Fibroblast of villous mesenchyme (primary cell): Measurements from ENCODE around the gene RSF1. TPM values are rescaled to one million over a fixed set of nuclear protein-coding genes. Genes with fewer than 3 reads are reported as not detected.
A peak's percentile ranks its signal among the peaks of the same experiment; 100 is the strongest.

ENCODE experiments used
- DNase-seq: peaks from one replicate; pipeline ENCODE4 v3.0.0-alpha.2; 2010; ENCODE audit warnings: low read depth
- H3K4me3 ChIP-seq: 2 replicates; pipeline ENCODE4 v1.5.1; 2011; ENCODE audit warnings: low read depth, mild to moderate bottlenecking, low read length
- CTCF ChIP-seq: IDR thresholded peaks from 2 replicates; pipeline ENCODE4 v1.5.1; 2012; ENCODE audit warnings: low read depth, mild to moderate bottlenecking, low read length; ENCODE audit not compliant: insufficient read depth
- total RNA-seq: library from RNA; depleted of rRNA; stranded (reverse); fragments of >200 nt; gene quantifications from 2 replicates; pipeline ENCODE4 v1.2.3, GENCODE V29; 2012

RSF1 gene
- total RNA-seq, 1 donor = 46.2 TPM

DNA sequence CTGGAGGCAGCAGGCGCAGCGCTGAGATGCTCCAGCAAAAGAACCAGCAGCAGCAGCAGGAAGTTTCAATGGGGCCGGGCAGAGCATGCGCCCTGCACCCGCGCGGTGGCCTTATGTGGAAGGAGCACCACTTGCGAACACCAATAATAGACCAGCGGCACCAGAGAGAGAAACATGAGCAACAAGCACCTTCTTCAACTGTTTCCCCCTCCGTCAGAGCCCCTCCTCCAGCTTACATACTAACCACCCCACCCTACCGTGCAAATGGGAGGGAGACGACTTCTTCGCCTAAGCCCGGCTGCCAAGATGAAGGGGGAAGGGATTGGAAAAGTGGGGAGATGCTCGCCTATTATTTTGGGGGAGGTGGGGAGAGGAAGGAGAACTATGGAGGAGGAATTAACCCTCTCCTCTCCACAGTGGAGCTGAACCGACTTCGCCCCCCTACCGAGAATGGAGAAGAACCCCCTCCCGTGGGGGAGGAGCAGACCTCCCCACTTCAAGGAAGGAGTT is 1.1 kb downstream of the RSF1 start:
- TF ChIP-seq CTCF = no peak
- DNase-seq = peak; percentile 90

GRCh38 chr11:77815459-77815858 is 5.1 kb downstream of the RSF1 start:
- DNase-seq = no peak
- TF ChIP-seq CTCF = no peak
- no peak overlapping the region for H3K4me3 ChIP-seq

More for the DNA sequence above, 1.1 kb downstream of the RSF1 start:
- H3K4me3 ChIP-seq = peak overlapping the region; percentile 99

DNA sequence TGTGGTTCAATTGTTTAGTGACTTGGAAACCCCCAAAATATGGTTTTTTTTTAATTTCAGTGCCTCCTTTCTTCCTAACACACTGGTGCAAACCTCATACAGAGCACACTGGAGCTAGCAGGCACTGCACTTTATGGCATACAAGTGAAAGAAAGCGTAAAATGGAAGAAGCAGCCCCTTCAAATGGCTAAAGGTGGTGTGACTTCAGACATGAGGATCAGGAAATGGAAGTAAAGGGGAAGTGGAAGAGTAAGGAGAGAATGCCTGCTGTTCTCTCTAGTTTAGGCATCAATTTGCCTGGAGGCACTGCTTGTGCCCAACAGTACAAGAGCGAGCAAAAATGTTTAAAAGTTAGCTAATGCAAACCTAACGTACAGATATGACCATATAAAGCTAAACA is 5.7 kb downstream of the RSF1 start:
- no peak overlapping the region for H3K4me3 ChIP-seq
- no peak for TF ChIP-seq CTCF
- DNase-seq = no peak

DNA sequence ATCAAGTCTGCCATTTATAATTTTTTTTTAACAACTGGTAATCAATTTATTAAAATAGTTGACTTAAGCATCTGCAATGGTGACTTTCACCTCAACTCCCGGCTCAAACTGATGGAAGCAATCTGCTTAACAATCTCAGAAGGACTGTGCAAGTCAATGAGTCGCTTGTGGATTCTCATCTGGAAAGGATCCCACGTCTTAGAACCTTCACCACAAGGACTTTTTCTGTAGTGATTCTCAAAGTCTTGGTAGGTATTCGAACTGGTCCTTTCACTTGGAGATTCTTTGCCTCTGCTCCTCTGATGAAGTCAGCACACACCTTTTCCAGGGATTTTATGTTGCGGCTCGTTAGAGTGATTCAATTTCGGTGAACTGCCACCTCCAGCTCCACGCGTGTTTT is 7.3 kb downstream of the RSF1 start:
- no peak for DNase-seq
- no peak overlapping the region for H3K4me3 ChIP-seq
- no peak for TF ChIP-seq CTCF

DNA sequence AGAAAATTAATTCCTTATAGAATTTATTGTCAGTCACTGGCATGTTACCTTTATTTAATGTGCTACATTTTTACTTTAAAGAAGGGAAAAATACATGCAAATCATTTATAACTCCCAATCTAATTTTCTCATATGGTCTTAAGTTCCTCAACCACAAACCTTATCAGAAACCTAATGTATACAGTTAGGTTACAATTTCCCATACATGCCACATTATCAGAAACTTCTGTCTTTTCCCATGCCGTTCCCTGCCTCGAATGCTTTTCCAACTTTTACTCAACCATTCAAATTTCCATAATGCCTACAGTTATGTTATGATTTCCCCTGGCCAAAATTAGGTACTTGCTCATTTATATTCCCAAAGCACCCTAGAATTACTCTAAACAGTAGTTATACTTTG is 13.5 kb downstream of the RSF1 start:
- TF ChIP-seq CTCF = no peak
- DNase-seq = no peak
- no peak overlapping the region for H3K4me3 ChIP-seq

GRCh38 chr11:77806415-77806814 is 14.1 kb downstream of the RSF1 start:
- no peak for DNase-seq
- TF ChIP-seq CTCF = no peak
- no peak overlapping the region for H3K4me3 ChIP-seq

DNA sequence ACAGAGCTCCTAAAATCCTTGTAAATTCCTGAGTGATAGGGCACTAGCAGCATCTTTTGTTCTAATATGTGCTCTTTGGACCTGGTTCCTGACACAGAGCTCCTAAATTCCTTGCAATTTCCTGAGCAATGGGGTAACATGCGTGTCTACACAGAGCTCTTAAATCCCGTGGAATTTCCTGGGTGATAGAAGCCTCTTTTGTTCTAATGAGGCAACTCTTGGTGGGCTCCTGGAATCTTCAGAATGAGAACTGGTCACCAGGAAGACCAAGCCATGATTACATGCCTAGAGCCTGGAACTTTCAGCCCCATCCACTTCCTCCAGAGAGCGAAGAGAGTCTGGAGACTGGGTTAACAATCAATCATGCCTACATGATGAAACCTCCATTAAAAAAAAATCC is 19.0 kb downstream of the RSF1 start:
- no peak for TF ChIP-seq CTCF
- DNase-seq = peak; percentile 64
- no peak overlapping the region for H3K4me3 ChIP-seq
